OCI-LY3 (cell line): ENCODE results near the gene C1orf105.

ENCODE experiments used
- H2AFZ ChIP-seq: fragments of 200-600, 300-600 bp; shearing (Covaris generic); 2 replicates; pipeline ENCODE4 v1.6.0; 2014; ENCODE audit warnings: antibody characterized with exemption, low read depth, low read length
- H3K27ac ChIP-seq: fragments of 200-600, 300-600 bp; sonication (generic); 2 replicates; pipeline ENCODE4 v1.5.1; 2014; ENCODE audit warnings: mild to moderate bottlenecking, low read length, moderate library complexity, mixed read lengths
- H3K27me3 ChIP-seq: fragments of 200-600, 300-600 bp; sonication (generic); 2 replicates; pipeline ENCODE4 v1.6.1; 2014; ENCODE audit warnings: low read depth, low read length, mixed read lengths
- H3K36me3 ChIP-seq: fragments of 200-600, 300-600 bp; sonication (generic); replicated peaks from 2 replicates; pipeline ENCODE3; 2014; ENCODE audit warnings: low read depth, low read length, mixed read lengths
- H3K4me1 ChIP-seq: fragments of 300-600, 200-600 bp; sonication (generic); 2 replicates; pipeline ENCODE4 v1.6.1; 2014; ENCODE audit warnings: low read length, mixed read lengths
- H3K4me2 ChIP-seq: fragments of 200-600, 300-600 bp; sonication (generic); 2 replicates; pipeline ENCODE4 v1.6.1; 2014; ENCODE audit warnings: low read length, mixed read lengths
- H3K4me3 ChIP-seq: fragments of 300-600, 200-600 bp; sonication (generic); 2 replicates; pipeline ENCODE4 v1.5.1; 2014; ENCODE audit warnings: antibody characterized with exemption, mild to moderate bottlenecking, low read length, moderate library complexity
- H3K79me2 ChIP-seq: fragments of 300-600, 200-600 bp; shearing (Covaris generic); 2 replicates; pipeline ENCODE4 v1.6.1; 2014; ENCODE audit warnings: mild to moderate bottlenecking, low read length, mixed read lengths
- H3K9ac ChIP-seq: fragments of 300-600, 200-600 bp; shearing (Covaris generic); 2 replicates; pipeline ENCODE4 v1.6.0; 2014; ENCODE audit warnings: mild to moderate bottlenecking, low read length, moderate library complexity
- H3K9me3 ChIP-seq: fragments of 200-600, 300-600 bp; shearing (Covaris generic); 2 replicates; pipeline ENCODE4 v1.6.1; 2014; ENCODE audit warnings: low read length, mixed read lengths; ENCODE audit not compliant: insufficient read depth
- H4K20me1 ChIP-seq: fragments of 200-600, 300-600 bp; sonication (generic); 2 replicates; pipeline ENCODE4 v1.6.1; 2016; ENCODE audit warnings: low read length, mixed read lengths; ENCODE audit not compliant: insufficient read depth
- EZH2phosphoT487 ChIP-seq: fragments of 200-600 bp; shearing (Covaris generic); IDR thresholded peaks from 2 replicates; pipeline ENCODE4 v1.6.1; 2018; ENCODE audit warnings: antibody characterized with exemption, mixed run types, low read depth
- TF ChIP-seq, protein P1 (sequence below): fragments of 200-600, 300-600 bp; sonication (generic); IDR thresholded peaks from 2 replicates; pipeline ENCODE4 v1.5.1; 2014; ENCODE audit warnings: antibody characterized with exemption, low read length, low read depth

C1orf105 gene

DNA sequence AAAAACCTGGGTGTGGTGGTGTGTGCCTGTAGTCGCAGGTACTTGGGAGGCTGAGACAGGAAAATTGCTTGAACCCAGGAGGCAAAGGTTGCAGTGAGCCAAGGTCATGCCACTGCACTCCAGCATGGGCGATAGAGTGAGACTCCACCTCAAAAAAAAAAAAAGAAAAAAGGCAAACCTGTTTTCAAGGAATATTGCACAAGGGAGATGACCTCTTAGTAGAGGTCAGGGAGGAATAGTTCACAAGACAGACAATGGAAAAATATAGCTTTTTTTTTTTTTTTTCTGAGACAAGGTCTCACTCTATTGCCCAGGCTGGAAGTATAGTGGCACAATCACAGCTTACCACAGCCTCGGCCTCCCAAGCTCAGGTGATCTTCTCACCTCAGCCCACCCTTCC lies 90.0 kb downstream of the C1orf105 start:
- H3K36me3 ChIP-seq = no peaks in the 10 kb centered on the region
- no peak for TF ChIP-seq EZH2phosphoT487
- TF ChIP-seq, protein P1, sequence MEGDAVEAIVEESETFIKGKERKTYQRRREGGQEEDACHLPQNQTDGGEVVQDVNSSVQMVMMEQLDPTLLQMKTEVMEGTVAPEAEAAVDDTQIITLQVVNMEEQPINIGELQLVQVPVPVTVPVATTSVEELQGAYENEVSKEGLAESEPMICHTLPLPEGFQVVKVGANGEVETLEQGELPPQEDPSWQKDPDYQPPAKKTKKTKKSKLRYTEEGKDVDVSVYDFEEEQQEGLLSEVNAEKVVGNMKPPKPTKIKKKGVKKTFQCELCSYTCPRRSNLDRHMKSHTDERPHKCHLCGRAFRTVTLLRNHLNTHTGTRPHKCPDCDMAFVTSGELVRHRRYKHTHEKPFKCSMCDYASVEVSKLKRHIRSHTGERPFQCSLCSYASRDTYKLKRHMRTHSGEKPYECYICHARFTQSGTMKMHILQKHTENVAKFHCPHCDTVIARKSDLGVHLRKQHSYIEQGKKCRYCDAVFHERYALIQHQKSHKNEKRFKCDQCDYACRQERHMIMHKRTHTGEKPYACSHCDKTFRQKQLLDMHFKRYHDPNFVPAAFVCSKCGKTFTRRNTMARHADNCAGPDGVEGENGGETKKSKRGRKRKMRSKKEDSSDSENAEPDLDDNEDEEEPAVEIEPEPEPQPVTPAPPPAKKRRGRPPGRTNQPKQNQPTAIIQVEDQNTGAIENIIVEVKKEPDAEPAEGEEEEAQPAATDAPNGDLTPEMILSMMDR = no peak
- H3K79me2 ChIP-seq = no peaks in the 10 kb centered on the region
- no peaks in the 10 kb centered on the region for H3K4me1 ChIP-seq
- no peak overlapping the region for H3K9ac ChIP-seq
- no peak overlapping the region for H3K4me2 ChIP-seq
- no peak overlapping the region for H2AFZ ChIP-seq
- H3K9me3 ChIP-seq = no peaks in the 10 kb centered on the region
- no peaks in the 10 kb centered on the region for H4K20me1 ChIP-seq
- H3K27ac ChIP-seq = no peak overlapping the region
- H3K4me3 ChIP-seq = no peak overlapping the region
- no peaks in the 10 kb centered on the region for H3K27me3 ChIP-seq

GRCh38 chr1:172512591-172512990 lies 92.1 kb downstream of the C1orf105 start:
- no peak overlapping the region for H3K9ac ChIP-seq
- H3K4me3 ChIP-seq = no peak overlapping the region
- H3K36me3 ChIP-seq = no peaks in the 10 kb centered on the region
- no peaks in the 10 kb centered on the region for H4K20me1 ChIP-seq
- H2AFZ ChIP-seq = no peak overlapping the region
- no peak overlapping the region for H3K27ac ChIP-seq
- no peaks in the 10 kb centered on the region for H3K9me3 ChIP-seq
- H3K27me3 ChIP-seq = no peaks in the 10 kb centered on the region
- no peak for TF ChIP-seq EZH2phosphoT487
- H3K4me1 ChIP-seq = peaks cover 10% of the 10 kb centered on the region
- H3K4me2 ChIP-seq = no peak overlapping the region
- no peaks in the 10 kb centered on the region for H3K79me2 ChIP-seq

- no peak for TF ChIP-seq EZH2phosphoT487
- TF ChIP-seq, protein P1 = no peak
- H3K4me3 ChIP-seq = no peak overlapping the region
- peaks cover 10% of the 10 kb centered on the region for H3K4me1 ChIP-seq
- H2AFZ ChIP-seq = no peak overlapping the region
- H3K27me3 ChIP-seq = no peaks in the 10 kb centered on the region
- H4K20me1 ChIP-seq = no peaks in the 10 kb centered on the region
- no peak overlapping the region for H3K4me2 ChIP-seq
- H3K79me2 ChIP-seq = no peaks in the 10 kb centered on the region
- H3K36me3 ChIP-seq = no peaks in the 10 kb centered on the region
- no peaks in the 10 kb centered on the region for H3K9me3 ChIP-seq
- no peak overlapping the region for H3K27ac ChIP-seq
- H3K9ac ChIP-seq = no peak overlapping the region
Observed at GRCh38 chr1:172513479-172513878, 93.0 kb downstream of the C1orf105 start.

DNA sequence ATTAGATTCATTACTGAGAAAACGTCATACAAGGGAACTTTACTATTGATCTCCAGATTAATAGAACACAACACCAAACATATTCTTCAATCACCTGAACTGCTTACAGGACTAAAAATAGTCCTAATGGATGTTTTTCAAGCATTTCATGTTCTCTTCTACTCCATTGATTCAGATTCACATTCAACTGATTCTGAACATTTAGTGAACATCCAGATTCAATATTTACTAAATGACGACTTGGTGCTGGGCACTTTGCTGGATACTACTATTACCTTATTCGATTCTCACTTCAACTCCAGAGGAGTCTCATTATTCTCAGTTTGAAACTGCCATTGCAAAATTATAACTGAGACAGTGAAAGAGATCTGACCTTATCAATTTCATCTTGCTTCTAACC lies 93.6 kb downstream of the C1orf105 start:
- Histone ChIP-seq H3K9me3 (no peaks in the 10 kb centered on the region), H3K4me2 (no peak overlapping the region), H3K27me3 (no peaks in the 10 kb centered on the region), H3K9ac (no peak overlapping the region), H3K79me2 (no peaks in the 10 kb centered on the region), H2AFZ (no peak overlapping the region), H3K4me1 (peaks cover 10% of the 10 kb centered on the region), H4K20me1 (no peaks in the 10 kb centered on the region), H3K27ac (no peak overlapping the region), H3K4me3 (no peak overlapping the region), H3K36me3 (no peaks in the 10 kb centered on the region)
- TF ChIP-seq, protein P1 = no peak
- TF ChIP-seq EZH2phosphoT487 = no peak

DNA sequence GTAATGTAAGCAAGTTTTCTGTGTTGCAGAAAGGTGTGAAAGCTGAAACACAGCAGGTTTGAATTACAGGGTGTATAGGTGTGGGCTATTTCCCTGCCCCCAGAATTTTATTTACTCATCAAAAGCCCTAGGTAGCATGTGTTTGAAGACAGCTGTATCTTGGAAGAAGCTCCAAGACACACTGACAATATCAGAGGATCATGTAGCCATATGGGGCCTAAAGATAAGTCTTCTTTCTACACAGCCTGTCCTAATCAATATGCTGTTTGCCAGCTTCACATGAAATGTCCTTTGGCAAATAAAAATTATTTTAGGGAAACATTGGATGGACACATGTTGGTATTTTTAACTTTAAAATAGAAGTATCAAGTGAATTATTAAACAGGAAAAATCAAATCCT lies 95.0 kb downstream of the C1orf105 start:
- Histone ChIP-seq H3K79me2 (no peaks in the 10 kb centered on the region), H3K36me3 (no peaks in the 10 kb centered on the region), H3K27me3 (no peaks in the 10 kb centered on the region), H3K4me1 (peaks cover 10% of the 10 kb centered on the region), H3K9me3 (no peaks in the 10 kb centered on the region), H3K27ac (no peak overlapping the region), H3K4me2 (no peak overlapping the region), H3K9ac (no peak overlapping the region), H4K20me1 (no peaks in the 10 kb centered on the region), H3K4me3 (no peak overlapping the region), H2AFZ (no peak overlapping the region)
- TF ChIP-seq EZH2phosphoT487 = no peak
- TF ChIP-seq, protein P1 = no peak
